NCI-H2227 treated with DMSO at 0.1 percent for 48 hours (cell line): ENCODE results near the gene AQP7.
"Not testable (repeated sequence)": the region's sequence is repeated elsewhere in the genome, so short reads cannot be mapped to it uniquely, and the experiment has no call there.

Source experiments
- DNase-seq: peaks from one replicate; lab custom pipeline; 2025; lab: John Stamatoyannopoulos, UW

Gene AQP7

GRCh38 chr9:33395159-33395879 lies 7.0 kb downstream of the AQP7 start:
- not testable (repeated sequence) for DNase-seq

- DNase-seq, result not testable (repeated sequence)
Observed at GRCh38 chr9:33393986-33394385, 8.4 kb downstream of the AQP7 start.

- no peak for DNase-seq
Observed at GRCh38 chr9:33393581-33393980, 8.8 kb downstream of the AQP7 start.

- not testable (repeated sequence) for DNase-seq
Observed at GRCh38 chr9:33392591-33393021, 9.8 kb downstream of the AQP7 start.

- peak; percentile 1 for DNase-seq
Observed at GRCh38 chr9:33391111-33391771, 11.1 kb downstream of the AQP7 start.

- DNase-seq, result no peak
Observed at GRCh38 chr9:33388110-33388994, 14.0 kb downstream of the AQP7 start.

- DNase-seq, result not testable (repeated sequence)
Observed at GRCh38 chr9:33386998-33387397, 15.4 kb downstream of the AQP7 start.

- not testable (repeated sequence) for DNase-seq
Observed at GRCh38 chr9:33386641-33386996, 15.7 kb downstream of the AQP7 start.

- not testable (repeated sequence) for DNase-seq
Observed at GRCh38 chr9:33385979-33386640, 16.3 kb downstream of the AQP7 start.

- DNase-seq, result not testable (repeated sequence)
Observed at GRCh38 chr9:33385536-33385935, 16.8 kb downstream of the AQP7 start.

GRCh38 chr9:33383396-33383795 lies 19.0 kb downstream of the AQP7 start:
- DNase-seq, result not testable (repeated sequence)

GRCh38 chr9:33382397-33382796 lies 20.0 kb downstream of the AQP7 start:
- not testable (repeated sequence) for DNase-seq

- no peak for DNase-seq
Observed at GRCh38 chr9:33381231-33381791, 21.1 kb downstream of the AQP7 start.

- DNase-seq, result no peak
Observed at GRCh38 chr9:33380390-33381094, 21.8 kb downstream of the AQP7 start.

- DNase-seq, result no peak
Observed at GRCh38 chr9:33379666-33380389, 22.5 kb downstream of the AQP7 start.

- DNase-seq, result no peak
Observed at GRCh38 chr9:33378121-33378795, 24.1 kb downstream of the AQP7 start.

- no peak for DNase-seq
Observed at GRCh38 chr9:33377089-33377715, 25.2 kb downstream of the AQP7 start.

GRCh38 chr9:33375841-33376321 lies 26.5 kb downstream of the AQP7 start:
- no peak for DNase-seq

GRCh38 chr9:33375238-33375840 lies 27.0 kb downstream of the AQP7 start:
- no peak for DNase-seq
